HG03064 (cell line): ENCODE data around the gene RAB44.

Experiments used
- ATAC-seq: cut with Tn5 transposase; IDR thresholded peaks from one replicate; pipeline ENCODE4 v1.9.1; 2021; ENCODE audit warnings: low read depth; ENCODE audit not compliant: unreplicated experiment

Gene RAB44

DNA sequence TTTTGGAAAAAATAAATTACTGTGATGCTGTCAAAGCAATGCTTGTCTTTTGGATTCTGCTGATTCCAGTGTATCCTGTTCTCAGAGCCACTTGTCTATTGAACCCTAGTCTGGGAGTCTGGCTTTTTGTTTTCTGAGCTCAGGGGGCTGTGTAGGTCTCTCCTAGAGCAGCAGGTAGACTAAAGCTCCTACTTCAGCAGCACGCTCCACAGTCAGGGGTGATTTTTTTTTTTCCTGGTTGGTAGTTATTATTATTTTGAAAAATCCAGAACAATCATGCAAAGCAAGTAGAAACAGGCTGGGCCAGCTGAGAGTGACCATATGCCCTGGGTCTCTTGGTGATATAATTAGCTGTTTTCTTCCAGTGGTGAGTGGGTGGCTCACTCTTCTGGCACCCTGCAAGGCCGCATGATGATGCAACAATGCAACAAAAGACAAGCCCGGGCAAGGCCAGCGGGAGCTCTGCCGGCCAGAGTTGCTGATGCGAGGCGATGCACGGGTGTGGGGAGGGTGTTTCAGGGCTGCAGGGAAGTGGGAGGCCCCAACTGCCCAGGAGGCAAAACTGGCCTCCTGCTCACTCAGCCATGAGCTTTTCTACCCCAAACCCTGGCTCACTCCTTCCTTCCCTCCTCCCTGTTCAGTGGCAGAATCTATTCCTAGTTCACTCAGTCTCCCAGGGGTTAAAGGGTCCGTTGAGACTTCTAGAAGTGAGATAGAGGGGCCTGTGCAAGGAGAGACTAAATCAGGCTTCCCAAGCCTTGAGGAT is 30.6 kb upstream of the RAB44 start:
- ATAC-seq, result no peak

GRCh38 chr6:36668591-36668990 is 29.0 kb upstream of the RAB44 start:
- ATAC-seq, result no peak

DNA sequence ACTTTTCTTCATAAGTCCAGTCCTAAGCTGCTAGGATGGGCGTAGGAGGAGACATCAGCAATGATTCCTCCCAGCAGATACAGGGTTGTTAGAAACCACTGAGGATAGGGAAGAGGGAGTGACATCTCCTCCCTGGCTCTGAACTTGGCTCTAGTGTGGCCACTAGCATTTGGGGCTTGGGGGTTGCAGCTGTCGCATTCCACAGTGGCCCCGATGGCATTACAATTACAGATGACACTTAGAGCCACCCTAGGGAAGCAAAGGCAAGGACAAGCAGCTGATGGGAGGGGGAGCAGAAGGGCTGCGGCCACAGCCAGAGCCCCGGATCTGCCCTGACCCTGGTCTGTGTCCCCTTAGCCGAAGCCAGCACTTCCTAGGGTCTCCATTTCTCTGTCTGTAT is 28.6 kb upstream of the RAB44 start:
- ATAC-seq, result no peak

GRCh38 chr6:36670271-36670670 is 27.4 kb upstream of the RAB44 start:
- ATAC-seq, result no peak

GRCh38 chr6:36671687-36672375 is 25.8 kb upstream of the RAB44 start:
- no peak for ATAC-seq

DNA sequence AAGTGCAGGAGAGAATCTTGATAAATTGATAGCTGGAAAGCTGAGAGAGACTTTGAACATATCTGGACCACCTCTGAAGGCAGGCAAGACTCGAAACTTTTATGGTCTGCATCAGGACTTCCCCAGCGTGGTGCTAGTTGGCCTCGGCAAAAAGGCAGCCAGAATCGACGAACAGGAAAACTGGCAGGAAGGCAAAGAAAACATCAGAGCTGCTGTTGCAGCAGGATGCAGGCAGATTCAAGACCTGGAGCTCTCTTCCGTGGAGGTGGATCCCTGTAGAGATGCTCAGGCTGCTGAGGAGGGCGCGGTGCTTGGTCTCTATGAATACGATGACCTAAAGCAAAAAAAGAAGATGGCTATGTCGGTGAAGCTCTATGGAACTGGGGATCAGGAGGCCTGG is 23.7 kb upstream of the RAB44 start:
- ATAC-seq, result no peak

GRCh38 chr6:36674942-36675341 is 22.7 kb upstream of the RAB44 start:
- ATAC-seq, result no peak

DNA sequence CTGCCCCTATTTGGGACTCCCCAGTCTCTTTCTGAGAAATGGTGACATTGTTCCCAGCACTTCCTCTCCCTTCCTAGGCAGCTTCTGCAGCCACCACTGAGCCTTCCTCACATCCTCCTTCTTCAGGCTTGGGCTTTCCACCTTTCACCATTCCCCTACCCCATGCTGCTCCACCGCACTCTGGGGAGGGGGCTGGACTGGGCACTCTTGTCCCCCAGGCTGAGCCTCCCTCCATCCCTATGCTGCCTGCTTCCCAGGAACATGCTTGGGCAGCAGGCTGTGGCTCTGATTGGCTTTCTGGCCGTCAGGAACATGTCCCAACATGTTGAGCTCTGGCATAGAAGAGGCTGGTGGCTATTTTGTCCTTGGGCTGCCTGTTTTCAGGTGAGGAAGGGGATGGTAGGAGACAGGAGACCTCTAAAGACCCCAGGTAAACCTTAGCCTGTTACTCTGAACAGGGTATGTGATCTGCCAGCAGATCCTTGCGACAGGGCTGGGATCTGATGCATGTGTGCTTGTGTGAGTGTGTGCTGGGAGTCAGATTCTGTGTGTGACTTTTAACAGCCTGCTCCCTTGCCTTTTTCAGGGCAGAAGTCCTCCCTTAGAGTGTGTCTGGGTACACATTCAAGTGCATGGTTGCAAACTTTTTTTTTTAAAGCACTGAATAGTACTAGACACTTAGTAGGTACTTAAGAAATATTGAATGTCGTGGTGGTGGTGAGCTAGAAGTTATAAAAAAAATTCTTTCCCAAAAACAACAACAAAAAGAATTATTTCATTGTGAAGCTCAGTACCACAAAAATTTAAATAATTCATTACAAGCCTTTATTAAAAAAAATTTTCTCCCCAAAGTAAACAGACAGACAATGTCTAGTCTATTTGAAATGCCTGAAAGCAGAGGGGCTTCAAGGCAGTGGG is 21.2 kb upstream of the RAB44 start:
- no peak for ATAC-seq

DNA sequence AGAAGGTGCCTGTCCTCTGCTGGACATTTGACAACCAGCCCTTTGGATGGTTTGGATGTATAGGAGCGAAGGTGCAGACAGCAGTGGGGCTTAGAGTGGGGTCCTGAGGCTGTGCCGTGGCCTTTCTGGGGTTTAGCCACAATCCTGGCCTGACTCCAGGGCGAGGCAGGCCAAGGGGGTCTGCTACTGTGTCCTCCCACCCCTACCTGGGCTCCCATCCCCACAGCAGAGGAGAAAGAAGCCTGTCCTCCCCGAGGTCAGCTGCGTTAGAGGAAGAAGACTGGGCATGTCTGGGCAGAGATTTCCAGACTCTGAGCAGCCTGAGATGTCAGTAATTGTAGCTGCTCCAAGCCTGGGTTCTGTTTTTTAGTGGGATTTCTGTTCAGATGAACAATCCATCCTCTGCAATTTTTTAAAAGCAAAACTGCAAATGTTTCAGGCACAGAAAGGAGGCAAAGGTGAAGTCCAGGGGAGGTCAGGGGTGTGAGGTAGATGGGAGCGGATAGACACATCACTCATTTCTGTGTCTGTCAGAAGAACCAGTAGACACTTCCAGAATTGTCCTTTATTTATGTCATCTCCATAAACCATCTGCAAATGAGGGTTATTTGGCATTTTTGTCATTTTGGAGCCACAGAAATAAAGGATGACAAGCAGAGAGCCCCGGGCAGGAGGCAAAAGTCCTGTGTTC is 20.4 kb upstream of the RAB44 start:
- ATAC-seq, result no peak

DNA sequence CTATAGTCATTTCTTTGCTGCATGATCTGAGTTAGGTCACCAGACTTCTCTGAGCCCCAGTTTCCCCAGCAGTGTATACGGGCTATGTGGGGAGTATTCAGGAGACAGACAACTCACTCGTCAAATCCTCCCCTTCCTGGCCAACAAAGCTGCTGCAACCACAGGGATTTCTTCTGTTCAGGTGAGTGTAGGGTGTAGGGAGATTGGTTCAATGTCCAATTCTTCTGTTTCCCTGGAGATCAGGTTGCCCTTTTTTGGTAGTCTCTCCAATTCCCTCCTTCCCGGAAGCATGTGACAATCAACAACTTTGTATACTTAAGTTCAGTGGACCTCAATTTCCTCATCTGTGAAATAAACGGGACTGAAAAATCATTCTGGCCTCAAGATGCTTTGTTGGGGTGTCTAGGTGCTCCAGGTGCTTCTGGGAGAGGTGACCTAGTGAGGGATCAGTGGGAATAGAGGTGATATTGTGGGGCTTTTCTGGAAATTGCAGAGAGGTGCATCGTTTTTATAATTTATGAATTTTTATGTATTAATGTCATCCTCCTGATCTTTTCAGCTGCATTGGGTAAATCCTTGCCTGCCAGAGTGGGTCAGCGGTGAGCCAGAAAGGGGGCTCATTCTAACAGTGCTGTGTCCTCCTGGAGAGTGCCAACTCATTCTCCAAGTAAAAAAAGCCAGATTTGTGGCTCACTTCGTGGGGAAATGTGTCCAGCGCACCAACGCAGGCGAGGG is 19.7 kb upstream of the RAB44 start:
- no peak for ATAC-seq

- ATAC-seq, result peak; percentile 34
Measured at GRCh38 chr6:36678488-36679042, 19.1 kb upstream of the RAB44 start, which contains the start of gene CDKN1A. Gene CDKN1A (plus strand): TSS chr6:36678714. CDS start chr6:36684102, 5,388 bp downstream.

DNA sequence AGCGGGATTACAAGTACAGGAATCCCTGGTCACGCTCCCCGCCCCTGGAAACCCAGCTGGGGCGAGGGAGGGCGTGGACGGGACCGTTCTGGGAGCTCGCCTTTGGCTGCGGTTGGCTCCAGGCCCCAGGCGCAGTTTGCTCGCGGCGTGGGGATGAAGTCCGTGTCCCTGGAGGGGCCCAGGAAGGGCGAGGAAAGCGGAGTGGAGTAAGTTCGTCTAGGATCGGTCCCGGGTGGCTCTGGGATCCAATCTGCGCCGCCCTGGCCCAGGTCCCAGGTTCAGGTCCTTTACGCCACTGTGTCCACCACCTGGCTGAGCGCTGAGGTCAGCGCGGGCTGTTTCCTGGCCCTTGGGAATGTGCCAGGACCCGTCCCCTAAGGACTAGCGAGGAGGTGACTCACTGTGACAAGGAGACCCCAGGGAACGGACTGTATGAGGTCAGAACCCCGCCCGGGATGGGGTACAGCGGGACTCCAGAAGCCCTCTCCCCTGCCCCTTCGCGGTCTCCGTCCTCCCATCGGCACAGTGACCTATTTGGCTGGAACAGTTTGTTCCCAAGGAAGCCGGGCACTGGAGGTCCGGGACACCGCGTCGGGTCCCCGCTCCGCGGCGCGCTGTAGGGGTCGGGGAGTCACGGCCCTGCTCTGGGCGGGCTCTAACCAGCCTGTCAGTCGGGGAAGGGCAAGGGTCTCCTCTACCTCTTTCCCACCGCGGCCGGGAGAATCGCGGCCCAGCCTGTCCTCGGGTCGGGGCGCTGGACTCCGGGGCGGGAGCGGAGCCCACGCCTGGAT is 18.4 kb upstream of the RAB44 start:
- no peak for ATAC-seq

DNA sequence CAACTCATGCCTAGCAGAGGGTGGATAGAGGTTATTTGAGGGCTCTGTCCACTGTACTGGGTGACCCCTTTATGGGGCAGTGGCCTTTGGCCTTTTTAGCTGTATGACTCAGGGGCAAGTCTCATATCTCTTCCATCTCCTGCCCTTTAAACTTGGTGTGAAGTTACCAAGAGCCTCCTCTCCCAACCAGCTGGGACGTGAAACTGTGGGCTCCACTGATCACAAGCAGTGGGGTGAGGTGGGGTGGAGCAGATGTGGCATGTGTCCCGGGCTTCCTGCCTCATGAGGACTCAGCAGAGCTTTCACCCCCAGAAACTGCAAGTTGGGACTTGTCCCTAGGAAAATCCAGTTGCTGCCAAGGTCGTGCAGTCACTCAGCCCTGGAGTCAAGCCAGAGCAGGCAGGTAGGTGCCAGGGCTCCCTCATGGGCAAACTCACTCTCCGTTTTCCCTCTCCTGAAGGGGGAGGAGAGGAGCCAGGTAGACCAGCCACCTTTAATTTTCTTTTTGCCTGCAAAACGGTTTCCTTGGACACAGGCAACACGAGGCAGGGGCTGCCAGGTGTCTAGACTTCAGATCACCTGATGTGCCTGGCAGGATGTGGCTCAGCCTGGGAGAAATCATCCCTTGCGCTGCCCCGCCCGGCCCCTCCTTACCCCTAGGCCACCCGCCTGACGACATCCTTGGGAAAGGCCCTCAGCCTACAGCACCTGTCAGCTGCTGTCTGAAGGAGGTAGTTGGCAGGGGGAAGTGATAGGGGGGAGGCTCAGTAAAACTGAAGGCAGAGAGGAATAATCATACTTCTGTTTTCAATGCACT is 15.1 kb upstream of the RAB44 start:
- peak; percentile 25 for ATAC-seq

- ATAC-seq, result no peak
Measured at GRCh38 chr6:36683145-36683655, 14.4 kb upstream of the RAB44 start.

DNA sequence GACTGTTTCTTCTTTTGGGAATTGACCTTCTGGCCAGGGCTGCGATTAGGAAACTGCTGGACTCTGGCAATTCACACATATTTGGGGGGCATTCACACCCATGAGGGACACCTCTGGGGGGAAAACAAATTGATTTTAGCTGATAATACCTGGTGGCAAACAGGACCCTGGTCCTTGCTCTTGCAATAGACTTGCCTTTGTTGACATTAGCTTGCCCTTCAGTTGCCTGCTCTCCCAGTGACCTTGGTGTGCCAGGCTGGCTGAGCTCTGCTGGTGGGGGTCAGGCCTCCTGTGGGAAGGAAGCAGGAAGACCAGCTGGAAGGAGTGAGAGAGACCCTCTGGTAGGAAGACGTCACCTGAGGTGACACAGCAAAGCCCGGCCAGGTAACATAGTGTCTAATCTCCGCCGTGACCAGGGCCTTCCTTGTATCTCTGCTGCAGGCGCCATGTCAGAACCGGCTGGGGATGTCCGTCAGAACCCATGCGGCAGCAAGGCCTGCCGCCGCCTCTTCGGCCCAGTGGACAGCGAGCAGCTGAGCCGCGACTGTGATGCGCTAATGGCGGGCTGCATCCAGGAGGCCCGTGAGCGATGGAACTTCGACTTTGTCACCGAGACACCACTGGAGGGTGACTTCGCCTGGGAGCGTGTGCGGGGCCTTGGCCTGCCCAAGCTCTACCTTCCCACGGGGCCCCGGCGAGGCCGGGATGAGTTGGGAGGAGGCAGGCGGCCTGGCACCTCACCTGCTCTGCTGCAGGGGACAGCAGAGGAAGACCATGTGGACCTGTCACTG is 13.8 kb upstream of the RAB44 start:
- no peak for ATAC-seq

GRCh38 chr6:36684447-36684812 is 13.2 kb upstream of the RAB44 start:
- no peak for ATAC-seq
